Ishikawa (cell line): ENCODE results near the gene SYDE1.

Experiments
- EP300 ChIP-seq: IDR thresholded peaks from 2 replicates; pipeline ENCODE4 v1.6.1; 2012; ENCODE audit warnings: borderline replicate concordance
- MAX ChIP-seq: IDR thresholded peaks from 2 replicates; pipeline ENCODE4 v1.6.1; 2012
- REST ChIP-seq: IDR thresholded peaks from 2 replicates; pipeline ENCODE4 v1.6.1; 2012; ENCODE audit warnings: low read depth, mild to moderate bottlenecking
- TAF1 ChIP-seq: IDR thresholded peaks from 2 replicates; pipeline ENCODE4 v1.6.1; 2012; ENCODE audit warnings: low read depth, mild to moderate bottlenecking
- YY1 ChIP-seq: IDR thresholded peaks from 2 replicates; pipeline ENCODE4 v1.6.1; 2012; ENCODE audit warnings: low read depth

- TF ChIP-seq TAF1 (no peak), MAX (no peak), YY1 (no peak), REST (no peak), EP300 (no peak)
Measured at GRCh38 chr19:15112385-15112784, 5.2 kb downstream of the SYDE1 start.
